K562 (cell line): Measurements from ENCODE around the gene TMEM252. TPM values are rescaled to one million over a fixed set of nuclear protein-coding genes. Genes with fewer than 3 reads are reported as not detected.

Experiments used
- ATAC-seq: fragments of 200-7000 bp; cut with Tn5 transposase; 3 replicates; pipeline ENCODE4 v1.9.1; 2020; ENCODE audit warnings: moderate library complexity
- BruUV-seq: library from RNA; stranded (reverse); fragments of 400-500 nt; replicated peaks from 2 replicates; lab custom pipeline; 2021; lab: Mats Ljungman, UMichigan
- CTCF ChIA-PET: fragments of 300-600 bp; formaldehyde crosslinking; extraction: SDS; loops from one replicate; lab custom pipeline; 2021; ENCODE audit warnings: low intra/inter-chr PET ratio; lab: Yijun Ruan, JAX
- POLR2A ChIA-PET: fragments of 300-600, 350-650 bp; sonication (Branson Sonifier 250); formaldehyde crosslinking; extraction: SDS; loops from one replicate; lab custom pipeline; 2021; ENCODE audit warnings: antibody characterized with exemption, inconsistent platforms; lab: Yijun Ruan, JAX
- DNase-seq, 4 experiments: peaks; one replicate each; pipeline versions ENCODE4 v3.0.0 to v3.0.0-alpha.2; 2011 to 2018; ENCODE audit warnings: low spot score in 3 of 4, mixed read lengths in 3 of 4; ENCODE audit errors: extremely low read depth in 1 of 4
- FAIRE-seq: peaks from 2 replicates; lab custom pipeline; 2011; peaks lifted over from hg19 to GRCh38; lab: Jason Lieb, UNC
- H2AFZ ChIP-seq: 2 replicates; pipeline ENCODE4 v1.6.0; 2011; ENCODE audit warnings: low read depth, low read length, control low read depth, inconsistent platforms
- H3K27ac ChIP-seq: fragments of 200-600 bp; 3 replicates; pipeline ENCODE4 v1.8.0; 2011; ENCODE audit warnings: low read depth, mild to moderate bottlenecking, control low read depth, inconsistent platforms, low read length, moderate library complexity, mixed read lengths; ENCODE audit errors: extremely low read depth
- H3K27me3 ChIP-seq, 2 experiments: fragments of 300-600 bp in 1 of 2; 2 replicates in 1 of 2; 3 replicates in 1 of 2; pipeline versions ENCODE4 v1.6.0 to v1.8.0; 2011; ENCODE audit warnings: inconsistent platforms in 2 of 2, low read length in 2 of 2, mild to moderate bottlenecking in 1 of 2, mixed read lengths in 1 of 2, moderate library complexity in 1 of 2; ENCODE audit not compliant: control insufficient read depth in 2 of 2, insufficient read depth in 2 of 2
- H3K36me3 ChIP-seq: fragments of 300-600 bp; 3 replicates; pipeline ENCODE4 v1.8.0; 2011; ENCODE audit warnings: mild to moderate bottlenecking, low read length, inconsistent platforms; ENCODE audit not compliant: control insufficient read depth, insufficient read depth
- H3K4me1 ChIP-seq, 2 experiments: fragments of 200-600 bp in 1 of 2; replicated peaks in 1 of 2; 2 replicates in 1 of 2; 3 replicates in 1 of 2; pipeline versions ENCODE4 v1.5.1 to v1.8.0; 2011; ENCODE audit warnings: inconsistent platforms in 2 of 2, low read length in 2 of 2, mild to moderate bottlenecking in 1 of 2, mixed read lengths in 1 of 2, moderate library complexity in 1 of 2; ENCODE audit not compliant: control insufficient read depth in 2 of 2, insufficient read depth in 2 of 2
- H3K4me2 ChIP-seq: 2 replicates; pipeline ENCODE4 v1.6.1; 2011; ENCODE audit warnings: low read length, control low read depth, inconsistent platforms, mixed read lengths; ENCODE audit not compliant: insufficient read depth
- H3K4me3 ChIP-seq: fragments of 200-600 bp; sonication (generic), shearing (Covaris generic); 2 replicates; pipeline ENCODE4 v1.5.1; 2016; ENCODE audit warnings: control low read depth, inconsistent platforms
- H3K79me2 ChIP-seq: fragments of 200-600 bp; 3 replicates; pipeline ENCODE4 v1.8.0; 2011; ENCODE audit warnings: low read length, inconsistent platforms; ENCODE audit not compliant: control insufficient read depth, insufficient read depth
- H3K9ac ChIP-seq, 2 experiments: 2 replicates each; pipeline versions ENCODE4 v1.6.0 to v1.6.1; 2011; ENCODE audit warnings: low read depth in 2 of 2, low read length in 2 of 2, control low read depth in 1 of 2, inconsistent platforms in 1 of 2, mild to moderate bottlenecking in 1 of 2, mixed read lengths in 1 of 2; ENCODE audit not compliant: insufficient read depth in 1 of 2
- H3K9me1 ChIP-seq: one replicate; pipeline ENCODE4 v1.6.0; 2011; ENCODE audit warnings: inconsistent platforms, mild to moderate bottlenecking, low read length, moderate library complexity; ENCODE audit not compliant: control insufficient read depth, insufficient read depth
- H3K9me3 ChIP-seq: replicated peaks from 2 replicates; pipeline ENCODE4 v1.5.1; 2011; ENCODE audit warnings: low read depth, low read length, inconsistent platforms; ENCODE audit not compliant: control insufficient read depth, insufficient read depth
- H4K20me1 ChIP-seq: replicated peaks from 2 replicates; pipeline ENCODE4 v1.6.1; 2011; ENCODE audit warnings: low read length, inconsistent platforms, mixed read lengths; ENCODE audit not compliant: control insufficient read depth, insufficient read depth
- BHLHE40 ChIP-seq: IDR thresholded peaks from 2 replicates; pipeline ENCODE4 v1.6.1; 2011; ENCODE audit warnings: low read length, improper control_type of control experiment
- CHD4 ChIP-seq: fragments of 200-600 bp; sonication (generic); IDR thresholded peaks from 3 replicates; pipeline ENCODE4 v1.6.1; 2012; ENCODE audit warnings: low read depth, mild to moderate bottlenecking, mixed read lengths, low read length, inconsistent platforms; ENCODE audit not compliant: insufficient read depth, insufficient replicate concordance, poor library complexity, severe bottlenecking
- ETS1 ChIP-seq: conservative IDR thresholded peaks from 2 replicates; pipeline ENCODE4 v1.6.1; 2011; ENCODE audit warnings: low read depth, mild to moderate bottlenecking, low read length; ENCODE audit not compliant: control insufficient read depth
- IRF2 ChIP-seq: sonication (generic); formaldehyde crosslinking; IDR thresholded peaks from 2 replicates; pipeline ENCODE4 v1.8.1; 2022; ENCODE audit warnings: mild to moderate bottlenecking, missing genetic modification reagents
- LEF1 ChIP-seq: fragments of 450-650 bp; IDR thresholded peaks from 2 replicates; pipeline ENCODE4 v1.6.1; 2016; ENCODE audit warnings: mild to moderate bottlenecking
- STAT5A ChIP-seq: IDR thresholded peaks from 2 replicates; pipeline ENCODE4 v1.6.1; 2012; ENCODE audit warnings: low read length, inconsistent platforms, borderline replicate concordance
- TFAM ChIP-seq: fragments of 250-450 bp; sonication (Bioruptor Pico); conservative IDR thresholded peaks from 2 replicates; pipeline ENCODE4 v1.5.0; 2021; ENCODE audit warnings: mild to moderate bottlenecking, moderate library complexity
- WGBS: fragments of 100-300 bp; shearing (Covaris generic); methylation state at CpG from one replicate; pipeline ENCODE4 v1.1.6; 2016; ENCODE audit warnings: low coverage, mixed read lengths; ENCODE audit not compliant: insufficient coverage; ENCODE audit errors: missing lambda C conversion rate; 5-methylcytosine and 5-hydroxymethylcytosine counted together
- in situ Hi-C: fragments of 300-500 bp; cut with MboI; formaldehyde crosslinking; loops from 4 replicates; pipeline ENCODE4 v1.15.0; 2018; ENCODE audit warnings: inconsistent platforms, mixed read lengths
- intact Hi-C: fragments of 100-400 bp; cut with micrococcal nuclease; formaldehyde crosslinking; loops from 2 replicates; pipeline ENCODE4 v1.14.2; 2022
- polyA plus RNA-seq, 8 experiments: library from polyadenylated mRNA; depleted of rRNA in 4 of 8; stranded (reverse) in 5 of 8; unstranded in 3 of 8; fragments of >200 nt; fragmentation: Nextera tagmentation in 2 of 8; fragmentation: Illumina TruSeq in 1 of 8; extraction: Ambion mirVana in 2 of 8; extraction: Trizol in 1 of 8; gene quantifications; 2 replicates each; pipeline versions ENCODE4 v1.2.1 to v1.2.3, GENCODE V29; 2011 to 2014; ENCODE audit warnings: inconsistent platforms in 1 of 8, missing spikeins in 1 of 8
- total RNA-seq, 7 experiments: library from RNA; depleted of rRNA in 6 of 7; stranded (reverse); fragments of >200 nt in 6 of 7; fragmentation: Illumina TruSeq in 2 of 7; extraction: Trizol in 2 of 7; gene quantifications; 2 replicates each; pipeline versions ENCODE4 v1.2.1 to v1.2.3, GENCODE V29; 2011 to 2021; ENCODE audit warnings: low replicate concordance in 1 of 7
- TF ChIP-seq, protein P1 (sequence below): IDR thresholded peaks from 2 replicates; pipeline ENCODE4 v1.6.1; 2011; ENCODE audit warnings: borderline replicate concordance, low read depth, mild to moderate bottlenecking, moderate library complexity, low read length; ENCODE audit not compliant: insufficient read depth, poor library complexity, severe bottlenecking
- TF ChIP-seq, protein P2 (sequence below): sonication (generic); formaldehyde crosslinking; IDR thresholded peaks from 2 replicates; pipeline ENCODE4 v1.8.1; 2022; ENCODE audit warnings: missing genetic modification reagents

The TMEM252 gene
- total and polyA plus RNA-seq, 9 of the 15 experiments (the other 6 are each of a cell fraction or from before 2014, with no cell fraction given) = not detected

DNA sequence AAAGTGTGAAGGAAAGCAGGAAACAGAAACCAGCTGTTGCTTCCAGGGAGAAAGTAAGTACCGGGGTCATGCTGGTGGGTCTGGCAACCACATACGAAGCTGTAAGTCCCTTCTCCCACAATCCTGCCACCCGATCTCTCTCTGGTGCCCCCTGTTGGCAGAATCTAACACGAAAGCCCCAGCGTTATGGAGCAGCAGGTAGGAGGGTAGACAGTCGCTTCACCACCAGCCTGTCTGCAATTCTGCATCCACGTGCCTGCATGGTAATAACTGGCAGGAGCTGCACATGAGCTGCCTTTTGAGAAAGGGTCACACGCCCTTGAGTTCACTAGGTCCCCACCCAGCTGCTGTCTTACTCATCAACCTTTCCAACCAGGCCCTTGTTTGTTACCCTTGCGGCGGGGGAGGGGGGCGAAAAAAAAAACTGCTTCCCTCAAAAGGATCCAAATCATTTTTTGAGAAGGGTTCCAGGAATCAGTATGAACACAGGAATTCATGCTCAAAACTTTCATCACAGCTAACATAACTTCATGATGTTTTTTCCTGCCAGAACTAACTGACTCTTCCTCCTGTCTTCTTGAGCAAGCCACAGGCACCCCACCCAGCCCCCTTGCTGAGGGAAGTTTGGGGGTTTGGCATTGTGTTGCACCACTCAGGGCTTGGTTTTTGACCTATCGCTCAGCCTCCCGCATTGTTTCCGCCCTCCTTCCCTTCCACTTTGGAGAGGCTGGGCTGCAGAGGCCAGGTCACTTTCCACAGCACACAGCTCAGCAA is 19.6 kb upstream of the TMEM252 start (continued):
- TF ChIP-seq STAT5A (no peak), BHLHE40 (0 out of 2 replicates have a peak, but pooled peaks have one; percentile 8)
- TF ChIP-seq, protein P1, sequence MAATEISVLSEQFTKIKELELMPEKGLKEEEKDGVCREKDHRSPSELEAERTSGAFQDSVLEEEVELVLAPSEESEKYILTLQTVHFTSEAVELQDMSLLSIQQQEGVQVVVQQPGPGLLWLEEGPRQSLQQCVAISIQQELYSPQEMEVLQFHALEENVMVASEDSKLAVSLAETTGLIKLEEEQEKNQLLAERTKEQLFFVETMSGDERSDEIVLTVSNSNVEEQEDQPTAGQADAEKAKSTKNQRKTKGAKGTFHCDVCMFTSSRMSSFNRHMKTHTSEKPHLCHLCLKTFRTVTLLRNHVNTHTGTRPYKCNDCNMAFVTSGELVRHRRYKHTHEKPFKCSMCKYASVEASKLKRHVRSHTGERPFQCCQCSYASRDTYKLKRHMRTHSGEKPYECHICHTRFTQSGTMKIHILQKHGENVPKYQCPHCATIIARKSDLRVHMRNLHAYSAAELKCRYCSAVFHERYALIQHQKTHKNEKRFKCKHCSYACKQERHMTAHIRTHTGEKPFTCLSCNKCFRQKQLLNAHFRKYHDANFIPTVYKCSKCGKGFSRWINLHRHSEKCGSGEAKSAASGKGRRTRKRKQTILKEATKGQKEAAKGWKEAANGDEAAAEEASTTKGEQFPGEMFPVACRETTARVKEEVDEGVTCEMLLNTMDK = no peak
- TF ChIP-seq, protein P2, sequence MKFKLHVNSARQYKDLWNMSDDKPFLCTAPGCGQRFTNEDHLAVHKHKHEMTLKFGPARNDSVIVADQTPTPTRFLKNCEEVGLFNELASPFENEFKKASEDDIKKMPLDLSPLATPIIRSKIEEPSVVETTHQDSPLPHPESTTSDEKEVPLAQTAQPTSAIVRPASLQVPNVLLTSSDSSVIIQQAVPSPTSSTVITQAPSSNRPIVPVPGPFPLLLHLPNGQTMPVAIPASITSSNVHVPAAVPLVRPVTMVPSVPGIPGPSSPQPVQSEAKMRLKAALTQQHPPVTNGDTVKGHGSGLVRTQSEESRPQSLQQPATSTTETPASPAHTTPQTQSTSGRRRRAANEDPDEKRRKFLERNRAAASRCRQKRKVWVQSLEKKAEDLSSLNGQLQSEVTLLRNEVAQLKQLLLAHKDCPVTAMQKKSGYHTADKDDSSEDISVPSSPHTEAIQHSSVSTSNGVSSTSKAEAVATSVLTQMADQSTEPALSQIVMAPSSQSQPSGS (CRISPR knock-in tag) = no peak

DNA sequence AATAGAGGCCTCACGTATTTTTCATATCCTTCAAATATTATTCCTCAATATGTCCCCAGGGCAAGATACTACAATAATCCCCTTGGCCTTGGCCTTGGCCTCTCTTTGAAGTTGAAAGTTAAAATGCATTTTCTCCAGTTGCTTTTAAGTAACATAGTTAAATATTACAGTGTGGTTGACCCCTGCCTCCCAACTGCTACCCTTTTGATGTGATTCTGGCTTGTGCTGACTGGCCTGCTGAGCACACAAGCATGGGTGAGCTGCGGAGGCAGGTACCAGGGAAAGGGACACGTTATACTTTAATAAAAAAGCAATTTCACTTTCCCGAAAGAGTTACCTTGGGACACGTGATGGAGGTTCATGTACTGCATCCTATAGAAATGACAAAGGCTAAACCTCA is 17.9 kb upstream of the TMEM252 start:
- WGBS = 3% methylated on average over 5 of the region's 5 CpGs
- H3K4me1 ChIP-seq = no peaks in the 10 kb centered on the region
- POLR2A ChIA-PET = no interaction called here
- peaks cover 4 to 6% of the 10 kb centered on the region in 2 experiments; a peak in 2 of 5 replicates for H3K27me3 ChIP-seq
- H3K9me3 ChIP-seq = no peaks in the 10 kb centered on the region
- no peaks in the 10 kb centered on the region for H4K20me1 ChIP-seq
- ATAC-seq (no peak), DNase-seq (no peak), FAIRE-seq (no peak)
- in situ Hi-C loops = loop anchor here (25.0 kb wide), 1 partner anchor 221 kb away; no protein-coding TSS in a partner anchor
- no peak overlapping the region for H3K4me3 ChIP-seq
- no peaks in the 10 kb centered on the region for H3K36me3 ChIP-seq
- no peak overlapping the region for H3K9ac ChIP-seq
- no peak for TF ChIP-seq CHD4
- TF ChIP-seq ETS1 = no peak
- no peak for TF ChIP-seq LEF1
- no peak for TF ChIP-seq TFAM (CRISPR knock-in tag)
- no peak for TF ChIP-seq IRF2 (CRISPR knock-in tag)
- no peak overlapping the region for H3K27ac ChIP-seq
- H2AFZ ChIP-seq = no peak overlapping the region
- CTCF ChIA-PET = no interaction called here
- no peaks in the 10 kb centered on the region for H3K79me2 ChIP-seq
- no TSS peak for BruUV-seq
- no peaks in the 10 kb centered on the region for H3K9me1 ChIP-seq
- intact Hi-C loops = no loop called here
- H3K4me2 ChIP-seq = no peak overlapping the region
